ENCODE results near the gene EN2.

EN2 gene

GRCh38 chr7:155489158-155489840 lies 31.4 kb downstream of the EN2 start:
- H3K36me3 ChIP-seq (ENCODE audit: control insufficient read depth, insufficient read depth, low read length), result no peaks in the 10 kb centered on the region
- H3K4me1 ChIP-seq (ENCODE audit: control insufficient read depth, insufficient read depth, low read length), result peaks cover 28% of the 10 kb centered on the region
- peaks cover 83% of the 10 kb centered on the region for H3K27me3 ChIP-seq (ENCODE audit: control insufficient read depth, insufficient read depth, low read length, poor library complexity, severe bottlenecking)
- no peaks in the 10 kb centered on the region for H3K9me3 ChIP-seq (ENCODE audit: control insufficient read depth, low read length)
- no peak overlapping the region for H3K4me3 ChIP-seq (ENCODE audit: insufficient read depth, low read depth, low read length)
- WGBS, 2 experiments, result 88 to 89% methylated on average over 20 of the region's 20 CpGs
- no peak overlapping the region for H3K27ac ChIP-seq (ENCODE audit: insufficient read depth, low read depth, low read length, poor library complexity, severe bottlenecking)

- WGBS, 2 experiments, result 43 to 44% methylated on average over 32 of the region's 32 CpGs
- H3K27me3 ChIP-seq (ENCODE audit: control insufficient read depth, insufficient read depth, low read length, poor library complexity, severe bottlenecking), result peaks cover 83% of the 10 kb centered on the region
- peaks cover 28% of the 10 kb centered on the region for H3K4me1 ChIP-seq (ENCODE audit: control insufficient read depth, insufficient read depth, low read length)
- H3K27ac ChIP-seq (ENCODE audit: insufficient read depth, low read depth, low read length, poor library complexity, severe bottlenecking), result peak overlapping the region; percentile 80
- no peaks in the 10 kb centered on the region for H3K9me3 ChIP-seq (ENCODE audit: control insufficient read depth, low read length)
- H3K4me3 ChIP-seq (ENCODE audit: insufficient read depth, low read depth, low read length), result no peak overlapping the region
- no peaks in the 10 kb centered on the region for H3K36me3 ChIP-seq (ENCODE audit: control insufficient read depth, insufficient read depth, low read length)
These were observed 32.1 kb downstream of the EN2 start for GRCh38 chr7:155489862-155490696.

- Histone ChIP-seq H3K27me3 (ENCODE audit: control insufficient read depth, insufficient read depth, low read length, poor library complexity, severe bottlenecking) (peaks cover 86% of the 10 kb centered on the region), H3K27ac (ENCODE audit: insufficient read depth, low read depth, low read length, poor library complexity, severe bottlenecking) (peak overlapping the region; percentile 80), H3K9me3 (ENCODE audit: control insufficient read depth, low read length) (no peaks in the 10 kb centered on the region), H3K4me1 (ENCODE audit: control insufficient read depth, insufficient read depth, low read length) (peaks cover 28% of the 10 kb centered on the region), H3K4me3 (ENCODE audit: insufficient read depth, low read depth, low read length) (peak overlapping the region; percentile 29), H3K36me3 (ENCODE audit: control insufficient read depth, insufficient read depth, low read length) (no peaks in the 10 kb centered on the region)
- 21% methylated on average over 47 of the region's 47 CpGs for WGBS, 2 experiments
These were observed 33.0 kb downstream of the EN2 start for GRCh38 chr7:155490697-155491628.

- Histone ChIP-seq H3K36me3 (ENCODE audit: control insufficient read depth, insufficient read depth, low read length) (no peaks in the 10 kb centered on the region), H3K9me3 (ENCODE audit: control insufficient read depth, low read length) (no peaks in the 10 kb centered on the region), H3K4me3 (ENCODE audit: insufficient read depth, low read depth, low read length) (peak overlapping the region; percentile 29), H3K27ac (ENCODE audit: insufficient read depth, low read depth, low read length, poor library complexity, severe bottlenecking) (no peak overlapping the region), H3K4me1 (ENCODE audit: control insufficient read depth, insufficient read depth, low read length) (peaks cover 28% of the 10 kb centered on the region), H3K27me3 (ENCODE audit: control insufficient read depth, insufficient read depth, low read length, poor library complexity, severe bottlenecking) (peaks cover 89% of the 10 kb centered on the region)
- 53 to 58% methylated on average over 11 of the region's 11 CpGs for WGBS, 2 experiments
These were observed 33.9 kb downstream of the EN2 start for GRCh38 chr7:155491812-155492211.

GRCh38 chr7:155493744-155494538 lies 36.0 kb downstream of the EN2 start:
- no peak overlapping the region for H3K27ac ChIP-seq (ENCODE audit: insufficient read depth, low read depth, low read length, poor library complexity, severe bottlenecking)
- peaks cover 28% of the 10 kb centered on the region for H3K4me1 ChIP-seq (ENCODE audit: control insufficient read depth, insufficient read depth, low read length)
- no peaks in the 10 kb centered on the region for H3K36me3 ChIP-seq (ENCODE audit: control insufficient read depth, insufficient read depth, low read length)
- peaks cover 92% of the 10 kb centered on the region for H3K27me3 ChIP-seq (ENCODE audit: control insufficient read depth, insufficient read depth, low read length, poor library complexity, severe bottlenecking)
- H3K9me3 ChIP-seq (ENCODE audit: control insufficient read depth, low read length), result no peaks in the 10 kb centered on the region
- no peak overlapping the region for H3K4me3 ChIP-seq (ENCODE audit: insufficient read depth, low read depth, low read length)
- 89 to 91% methylated on average over 33 of the region's 33 CpGs for WGBS, 2 experiments

- H3K27me3 ChIP-seq (ENCODE audit: control insufficient read depth, insufficient read depth, low read length, poor library complexity, severe bottlenecking), result peaks cover 92% of the 10 kb centered on the region
- no peak overlapping the region for H3K4me3 ChIP-seq (ENCODE audit: insufficient read depth, low read depth, low read length)
- peaks cover 26% of the 10 kb centered on the region for H3K4me1 ChIP-seq (ENCODE audit: control insufficient read depth, insufficient read depth, low read length)
- no peaks in the 10 kb centered on the region for H3K36me3 ChIP-seq (ENCODE audit: control insufficient read depth, insufficient read depth, low read length)
- H3K9me3 ChIP-seq (ENCODE audit: control insufficient read depth, low read length), result no peaks in the 10 kb centered on the region
- 91 to 93% methylated on average over 16 of the region's 16 CpGs for WGBS, 2 experiments
- H3K27ac ChIP-seq (ENCODE audit: insufficient read depth, low read depth, low read length, poor library complexity, severe bottlenecking), result no peak overlapping the region
These were observed 36.6 kb downstream of the EN2 start for GRCh38 chr7:155494551-155494950.

- Histone ChIP-seq H3K4me1 (ENCODE audit: control insufficient read depth, insufficient read depth, low read length) (peaks cover 15% of the 10 kb centered on the region), H3K36me3 (ENCODE audit: control insufficient read depth, insufficient read depth, low read length) (no peaks in the 10 kb centered on the region), H3K27ac (ENCODE audit: insufficient read depth, low read depth, low read length, poor library complexity, severe bottlenecking) (no peak overlapping the region), H3K27me3 (ENCODE audit: control insufficient read depth, insufficient read depth, low read length, poor library complexity, severe bottlenecking) (peaks cover 93% of the 10 kb centered on the region), H3K4me3 (ENCODE audit: insufficient read depth, low read depth, low read length) (no peak overlapping the region), H3K9me3 (ENCODE audit: control insufficient read depth, low read length) (no peaks in the 10 kb centered on the region)
- WGBS, 2 experiments, result 85 to 86% methylated on average over 13 of the region's 13 CpGs
These were observed 37.7 kb downstream of the EN2 start for GRCh38 chr7:155495440-155496248.

- peaks cover 97% of the 10 kb centered on the region for H3K27me3 ChIP-seq (ENCODE audit: control insufficient read depth, insufficient read depth, low read length, poor library complexity, severe bottlenecking)
These were observed 38.5 kb downstream of the EN2 start for GRCh38 chr7:155496267-155497005.

More at GRCh38 chr7:155496267-155497005, 38.5 kb downstream of the EN2 start:
- Histone ChIP-seq H3K9me3 (ENCODE audit: control insufficient read depth, low read length) (no peaks in the 10 kb centered on the region), H3K36me3 (ENCODE audit: control insufficient read depth, insufficient read depth, low read length) (no peaks in the 10 kb centered on the region), H3K4me3 (ENCODE audit: insufficient read depth, low read depth, low read length) (no peak overlapping the region), H3K27ac (ENCODE audit: insufficient read depth, low read depth, low read length, poor library complexity, severe bottlenecking) (no peak overlapping the region), H3K4me1 (ENCODE audit: control insufficient read depth, insufficient read depth, low read length) (peaks cover 8% of the 10 kb centered on the region)
- 83 to 84% methylated on average over 23 of the region's 23 CpGs for WGBS, 2 experiments

Data from ectodermal cell (in vitro differentiated cells).